Retinal pigment epithelial cell (primary cell): ENCODE measurements around the gene KEL.

Source experiments
- DNase-seq: peaks from one replicate; pipeline ENCODE4 v3.0.0-alpha.2; 2010; ENCODE audit warnings: low read depth
- H3K4me3 ChIP-seq: 2 replicates; pipeline ENCODE4 v1.5.1; 2011; ENCODE audit warnings: mild to moderate bottlenecking, low read length, control low read depth, moderate library complexity
- TF ChIP-seq, protein P1 (sequence below): conservative IDR thresholded peaks from 2 replicates; pipeline ENCODE4 v1.5.1; 2011; ENCODE audit warnings: low read depth, low read length, control low read depth, inconsistent platforms

The KEL gene

GRCh38 chr7:143002106-143002505, 39.9 kb upstream of the KEL start:
- TF ChIP-seq, protein P1, sequence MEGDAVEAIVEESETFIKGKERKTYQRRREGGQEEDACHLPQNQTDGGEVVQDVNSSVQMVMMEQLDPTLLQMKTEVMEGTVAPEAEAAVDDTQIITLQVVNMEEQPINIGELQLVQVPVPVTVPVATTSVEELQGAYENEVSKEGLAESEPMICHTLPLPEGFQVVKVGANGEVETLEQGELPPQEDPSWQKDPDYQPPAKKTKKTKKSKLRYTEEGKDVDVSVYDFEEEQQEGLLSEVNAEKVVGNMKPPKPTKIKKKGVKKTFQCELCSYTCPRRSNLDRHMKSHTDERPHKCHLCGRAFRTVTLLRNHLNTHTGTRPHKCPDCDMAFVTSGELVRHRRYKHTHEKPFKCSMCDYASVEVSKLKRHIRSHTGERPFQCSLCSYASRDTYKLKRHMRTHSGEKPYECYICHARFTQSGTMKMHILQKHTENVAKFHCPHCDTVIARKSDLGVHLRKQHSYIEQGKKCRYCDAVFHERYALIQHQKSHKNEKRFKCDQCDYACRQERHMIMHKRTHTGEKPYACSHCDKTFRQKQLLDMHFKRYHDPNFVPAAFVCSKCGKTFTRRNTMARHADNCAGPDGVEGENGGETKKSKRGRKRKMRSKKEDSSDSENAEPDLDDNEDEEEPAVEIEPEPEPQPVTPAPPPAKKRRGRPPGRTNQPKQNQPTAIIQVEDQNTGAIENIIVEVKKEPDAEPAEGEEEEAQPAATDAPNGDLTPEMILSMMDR: peak; percentile 37
- no peak for DNase-seq

GRCh38 chr7:143000648-143001047, 38.5 kb upstream of the KEL start:
- no peak for DNase-seq
- H3K4me3 ChIP-seq: no peak overlapping the region
- TF ChIP-seq, protein P1: no peak

More at GRCh38 chr7:143002106-143002505, 39.9 kb upstream of the KEL start:
- no peak overlapping the region for H3K4me3 ChIP-seq

- no peak overlapping the region for H3K4me3 ChIP-seq
- DNase-seq: no peak
- TF ChIP-seq, protein P1: no peak
These were observed 37.6 kb upstream of the KEL start for GRCh38 chr7:142999793-143000192.

DNA sequence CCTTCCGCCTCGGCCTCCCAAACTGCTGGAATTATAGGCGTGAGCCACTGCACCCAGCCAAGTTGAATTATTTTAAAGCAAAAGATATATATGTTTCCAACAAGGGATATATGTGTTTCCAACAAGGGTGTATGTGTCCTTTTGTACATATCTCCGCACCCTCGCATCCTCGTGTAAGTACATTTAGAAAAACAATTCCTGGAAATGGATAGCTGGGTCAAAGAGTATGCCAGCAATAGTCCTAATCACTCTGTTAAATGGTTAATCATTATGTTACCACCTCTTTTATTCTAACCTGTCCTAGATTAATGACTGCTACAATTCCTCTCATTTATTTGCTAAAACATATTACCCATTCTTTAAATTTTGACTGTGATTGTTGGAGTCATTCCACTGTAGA, 36.8 kb upstream of the KEL start:
- TF ChIP-seq, protein P1: no peak
- no peak overlapping the region for H3K4me3 ChIP-seq
- no peak for DNase-seq

DNA sequence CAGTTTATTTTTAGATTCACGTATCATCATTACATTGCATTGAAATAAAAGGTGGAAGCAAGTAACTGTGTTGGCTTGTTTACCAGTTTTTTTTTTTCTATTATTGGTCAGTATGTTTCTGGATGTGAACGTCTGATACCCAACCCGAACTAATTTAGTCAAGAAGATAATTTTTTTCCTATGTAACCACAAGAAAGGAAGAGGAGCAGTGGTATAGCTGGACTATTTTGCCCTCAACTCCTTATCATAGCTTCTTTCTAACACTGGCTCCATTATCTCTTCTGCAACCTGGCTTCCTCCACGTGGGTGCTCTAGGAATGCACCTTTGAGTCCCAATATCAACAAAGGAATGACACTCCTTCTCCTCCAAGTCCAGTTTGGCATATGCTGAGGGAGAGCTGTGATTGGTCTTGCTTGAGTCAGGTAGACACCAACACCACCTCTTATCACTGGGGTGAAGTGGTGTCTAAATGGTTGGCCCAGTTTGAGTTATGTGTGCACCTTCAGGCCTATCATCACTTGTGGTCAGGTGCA, 35.4 kb upstream of the KEL start:
- TF ChIP-seq, protein P1: no peak
- no peak for DNase-seq
- no peak overlapping the region for H3K4me3 ChIP-seq

DNA sequence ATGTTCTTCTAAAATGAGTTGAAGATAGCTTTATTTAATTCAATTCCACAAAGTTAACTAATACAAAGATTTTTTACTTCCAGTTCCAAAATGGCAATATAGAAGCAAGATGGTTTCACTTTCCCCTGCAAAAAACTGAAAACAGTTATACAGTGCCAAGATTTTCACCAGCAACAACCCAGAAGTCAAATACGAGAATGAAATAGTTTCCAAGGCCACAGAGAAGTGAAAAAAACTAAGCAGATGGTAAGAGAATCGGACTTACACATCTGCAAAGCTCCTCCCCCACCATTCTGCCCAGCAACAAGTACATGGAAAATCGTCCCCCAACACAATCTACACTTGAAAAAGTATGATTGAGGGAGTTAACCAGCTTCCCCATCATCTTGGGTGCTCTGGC, 30.3 kb upstream of the KEL start:
- TF ChIP-seq, protein P1: no peak
- DNase-seq: no peak
- H3K4me3 ChIP-seq: no peak overlapping the region

DNA sequence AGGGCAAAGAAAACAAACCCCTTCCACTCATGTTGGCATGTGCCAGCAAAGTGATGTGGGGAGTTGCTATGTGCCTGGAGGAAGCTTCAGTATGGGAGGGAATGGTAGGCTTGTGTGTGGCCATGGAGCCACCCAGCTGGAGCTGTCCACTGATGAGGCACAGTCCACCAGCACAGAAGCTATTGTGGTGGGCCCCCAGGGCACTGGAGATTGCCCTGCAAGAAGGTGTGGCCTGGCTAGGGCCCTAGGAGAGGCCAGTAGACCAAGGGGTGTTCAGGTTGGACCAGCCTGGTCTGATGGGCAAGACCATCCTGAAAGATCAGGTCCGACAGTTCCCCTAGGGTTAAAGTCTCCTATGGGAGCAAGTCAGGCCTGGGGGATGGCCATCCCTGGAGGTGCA, 22.1 kb upstream of the KEL start:
- DNase-seq: no peak
- no peak overlapping the region for H3K4me3 ChIP-seq
- TF ChIP-seq, protein P1: no peak
